Airway epithelial cell (primary cell): ENCODE measurements around the gene CTSV. TPM values are rescaled to one million over a fixed set of nuclear protein-coding genes. Genes with fewer than 3 reads are reported as not detected.

Experiments
- total RNA-seq: library from RNA; depleted of rRNA; stranded (reverse); fragments of >200 nt; gene quantifications from 2 replicates; pipeline ENCODE4 v1.2.3, GENCODE V29; 2015

CTSV gene
- total RNA-seq: 45.5 and 46.3 TPM in 2 replicates

DNA sequence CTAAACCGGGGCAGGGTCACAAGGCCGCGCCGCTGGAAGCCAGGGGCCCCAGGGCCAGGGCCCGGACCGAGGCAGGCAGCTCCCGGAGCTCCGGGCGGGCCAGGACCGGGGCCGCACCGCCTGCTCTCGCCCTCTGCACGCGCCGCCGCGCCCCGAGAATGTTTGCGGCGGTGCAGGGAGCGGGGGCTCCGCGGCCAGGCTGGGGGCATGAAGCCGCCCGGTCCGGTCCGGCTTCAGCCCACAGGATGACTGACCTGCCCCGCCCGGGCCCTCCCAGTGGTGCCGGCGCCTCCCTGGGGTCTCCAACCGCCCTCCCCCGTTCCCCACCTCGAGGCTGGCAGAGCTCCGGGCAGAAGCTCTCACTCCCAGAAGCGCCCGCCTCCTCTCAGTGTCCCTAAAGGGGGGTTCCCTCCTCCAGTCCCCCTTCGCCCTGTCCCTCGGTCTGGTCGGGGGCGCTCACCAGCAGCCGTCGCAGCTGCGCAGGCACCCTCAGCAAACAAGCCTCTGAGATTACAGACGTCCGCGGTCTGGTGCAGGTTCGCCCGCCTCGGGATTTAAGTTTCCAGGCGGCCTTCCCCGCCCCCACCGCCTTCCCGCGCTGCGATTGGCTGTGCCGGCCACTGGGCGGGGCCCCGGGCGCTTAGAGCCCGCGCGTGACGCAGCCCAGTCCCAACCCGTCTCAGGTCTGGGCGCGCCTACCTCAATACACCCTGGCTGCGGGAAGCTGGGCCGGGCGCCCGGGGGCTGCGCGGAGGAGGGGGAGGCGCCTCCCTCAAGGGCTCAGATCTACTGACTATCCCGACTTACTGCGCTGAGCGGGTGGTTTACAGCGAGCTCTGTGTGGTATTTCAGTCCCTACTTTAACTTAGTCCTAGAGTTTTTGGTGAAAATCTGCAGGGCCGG, at the start of gene CTSV:
Gene CTSV, minus strand, starts transcription at position 532 of the 903 bp plus-strand sequence. CDS start 1,099 bp downstream, outside the sequence.

Other genes starting within 250 kb of the CTSV start
- 2.3 and 12.6 TPM in 2 replicates for gene ZNF782, start 184.6 kb downstream of the CTSV start, total RNA-seq
- gene NUTM2G, start 110.3 kb downstream of the CTSV start, total RNA-seq: not detected in 2 replicates